ENCODE measurements around the gene RPH3AL.
"Not testable (repeated sequence)": the region's sequence is repeated elsewhere in the genome, so short reads cannot be mapped to it uniquely, and the experiment has no call there.

The RPH3AL gene

GRCh38 chr17:168614-169013 is 184.0 kb downstream of the RPH3AL start:
- not testable (repeated sequence) for DNase-seq

GRCh38 chr17:165939-166338 is 186.7 kb downstream of the RPH3AL start:
- no peak for DNase-seq

GRCh38 chr17:164303-165235 is 188.0 kb downstream of the RPH3AL start:
- peak; percentile 7 to 38 for DNase-seq

DNA sequence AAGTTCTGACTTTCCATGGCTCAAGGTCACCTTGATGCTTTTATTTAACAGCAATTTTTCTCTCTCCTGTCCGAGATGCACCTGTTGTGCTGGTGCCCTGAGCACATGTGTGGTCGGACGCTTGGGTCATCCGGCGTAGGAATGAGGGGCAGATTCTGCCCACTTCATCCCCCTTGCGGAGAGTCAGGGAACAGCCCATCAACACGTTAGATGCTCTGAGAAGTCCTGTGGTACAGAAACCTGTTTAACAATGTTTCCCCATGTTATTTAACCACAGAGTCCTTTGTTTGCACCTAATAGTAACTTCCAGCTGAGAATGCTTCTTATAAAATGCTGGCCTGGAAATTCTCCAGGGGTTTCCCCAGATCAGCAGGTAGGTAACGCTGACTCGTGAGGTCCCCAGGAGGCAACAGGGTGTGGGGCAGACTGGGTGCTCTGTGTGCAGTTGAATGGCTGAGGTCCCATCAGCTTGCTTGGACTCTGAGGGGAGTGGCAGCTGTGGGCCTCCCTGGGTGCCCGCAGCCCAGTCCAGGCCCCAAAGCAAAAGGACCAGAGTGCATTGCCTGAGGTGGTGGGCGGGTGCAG is 189.0 kb downstream of the RPH3AL start:
- DNase-seq: no peak

GRCh38 chr17:162689-163088 is 189.9 kb downstream of the RPH3AL start:
- DNase-seq: no peak

Measured in Kasumi-1 (cell line).